ENCODE results near the gene COPS3.
A peak's percentile ranks its signal among the peaks of the same experiment; 100 is the strongest.
"Not testable (repeated sequence)": the region's sequence is repeated elsewhere in the genome, so short reads cannot be mapped to it uniquely, and the experiment has no call there.

COPS3 gene

DNA sequence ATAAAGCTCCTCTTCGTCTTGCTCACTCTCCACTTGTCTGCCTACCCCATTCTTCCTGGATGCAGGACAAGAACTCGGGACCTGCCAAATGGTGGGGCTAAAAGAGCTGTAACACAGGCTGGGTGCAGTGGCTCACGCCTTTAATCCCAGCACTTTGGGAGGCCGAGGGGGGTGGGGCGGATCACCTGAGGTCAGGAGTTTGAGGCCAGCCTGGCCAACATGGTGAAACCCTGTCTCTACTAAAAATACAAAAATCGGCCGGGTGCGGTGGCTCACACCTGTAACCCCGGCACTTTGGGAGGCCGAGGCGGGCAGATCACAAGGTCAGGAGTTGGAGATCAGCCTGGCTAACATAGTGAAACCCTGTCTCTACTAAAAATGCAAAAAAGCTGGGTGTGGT lies 20.6 kb upstream of the COPS3 start:
- not testable (repeated sequence) for DNase-seq (ENCODE audit: low read depth)

DNA sequence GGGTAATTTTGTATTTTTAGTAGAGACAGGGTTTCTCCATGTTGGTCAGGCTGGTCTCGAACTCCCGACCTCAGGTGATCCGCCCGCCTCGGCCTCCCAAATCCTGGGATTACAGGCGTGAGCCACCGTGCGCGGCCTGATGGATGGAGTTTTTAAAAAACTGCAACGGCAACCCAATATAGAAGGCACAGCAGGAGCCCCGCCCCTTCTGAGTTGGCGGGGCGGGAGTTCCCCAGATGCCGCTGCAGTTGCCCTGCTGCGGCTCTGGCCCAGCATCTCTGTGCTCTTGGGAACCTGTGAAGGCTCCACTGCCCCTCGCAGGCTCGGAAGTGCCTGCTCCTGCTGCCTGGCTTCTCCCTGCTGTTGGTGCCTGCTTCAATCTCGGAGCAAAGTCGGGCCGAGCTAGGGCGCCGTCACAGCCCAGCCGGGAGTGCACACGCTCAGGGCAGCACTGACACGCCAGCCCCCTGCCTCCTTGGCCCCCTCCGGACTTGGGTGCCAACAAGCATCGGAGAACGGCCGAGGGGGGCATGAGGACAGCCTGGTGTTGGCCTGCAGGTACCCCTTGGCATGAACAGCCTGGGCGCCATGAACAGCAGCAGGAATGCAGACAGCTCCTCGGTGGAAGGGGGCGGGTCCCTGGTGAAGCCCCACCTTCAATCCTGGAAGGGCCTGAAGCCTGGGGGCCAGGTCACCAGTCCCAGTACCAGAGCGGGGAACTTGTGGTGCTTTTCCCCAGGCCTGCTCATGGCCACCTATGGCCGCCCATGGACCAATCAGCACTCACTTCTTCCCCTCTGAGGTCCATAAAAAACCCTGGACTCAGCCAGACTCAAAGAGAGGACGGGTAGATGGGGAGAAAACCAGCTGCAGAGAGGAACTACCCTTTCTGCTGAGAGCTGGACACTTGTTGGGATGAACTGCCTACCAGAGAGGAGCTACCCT lies 19.9 kb upstream of the COPS3 start:
- peak; percentile 43 for DNase-seq (ENCODE audit: low read depth)

- DNase-seq (ENCODE audit: low read depth), result no peak
Measured at GRCh38 chr17:17298108-17298507, 17.1 kb upstream of the COPS3 start.

DNA sequence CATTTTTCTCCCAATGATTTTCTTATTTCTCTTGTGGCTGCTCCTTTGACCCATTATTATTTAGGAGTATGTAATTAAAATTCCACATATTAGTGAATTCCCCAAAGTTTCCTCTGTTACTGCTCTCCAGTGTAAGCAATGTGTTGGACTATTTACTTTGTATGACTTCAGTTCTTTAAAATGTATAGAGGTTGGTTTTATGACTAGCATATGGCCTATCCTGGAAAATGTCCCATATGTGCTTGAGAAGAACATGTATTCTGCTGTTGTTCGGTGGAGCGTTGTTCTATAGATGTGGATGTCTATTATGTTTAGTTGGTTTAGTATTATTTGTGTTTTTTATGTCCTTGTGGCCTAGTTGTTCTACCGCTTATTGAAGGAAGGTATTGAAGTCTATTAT lies 16.2 kb upstream of the COPS3 start:
- no peak for DNase-seq (ENCODE audit: low read depth)

GRCh38 chr17:17295141-17295540 lies 14.1 kb upstream of the COPS3 start:
- no peak for DNase-seq (ENCODE audit: low read depth)

DNA sequence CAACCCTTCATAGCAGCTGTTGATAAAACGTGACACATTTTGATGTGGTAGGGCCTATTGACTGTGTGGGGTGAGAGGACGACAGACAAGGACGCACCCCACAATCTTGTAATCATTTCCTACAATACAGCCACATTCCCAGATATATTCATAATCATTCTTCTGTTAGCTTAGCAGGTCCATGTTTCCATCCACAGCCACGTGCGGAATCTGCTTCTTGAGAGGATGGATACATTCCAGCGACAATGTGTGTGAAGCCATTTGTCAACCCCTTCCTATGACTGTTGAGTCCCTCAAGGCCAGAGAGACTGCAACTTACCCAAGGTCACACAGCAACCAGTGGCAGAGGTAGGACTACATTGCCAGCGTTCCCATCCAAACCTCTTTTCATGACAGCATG lies 8.7 kb upstream of the COPS3 start:
- no peak for DNase-seq (ENCODE audit: low read depth)

DNA sequence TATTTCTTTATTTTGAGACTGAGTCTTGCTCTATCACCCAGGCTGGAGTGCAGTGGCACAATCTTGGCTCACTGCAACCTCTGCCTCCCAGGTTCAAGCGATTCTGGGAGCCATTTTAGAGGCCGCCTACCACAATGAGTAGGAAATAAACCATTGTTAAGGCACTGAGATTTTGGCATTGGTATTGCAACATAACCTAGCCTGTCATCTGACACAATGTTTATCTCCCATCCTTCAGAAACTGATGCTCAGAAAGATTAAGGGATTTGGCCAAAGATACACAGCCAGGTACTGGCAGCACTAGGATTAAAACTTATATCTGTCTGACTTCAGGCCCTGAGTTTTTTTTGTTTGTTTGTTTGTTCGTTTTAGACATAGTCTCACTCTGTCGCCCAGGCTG lies 8.0 kb upstream of the COPS3 start:
- DNase-seq (ENCODE audit: low read depth), result no peak

DNA sequence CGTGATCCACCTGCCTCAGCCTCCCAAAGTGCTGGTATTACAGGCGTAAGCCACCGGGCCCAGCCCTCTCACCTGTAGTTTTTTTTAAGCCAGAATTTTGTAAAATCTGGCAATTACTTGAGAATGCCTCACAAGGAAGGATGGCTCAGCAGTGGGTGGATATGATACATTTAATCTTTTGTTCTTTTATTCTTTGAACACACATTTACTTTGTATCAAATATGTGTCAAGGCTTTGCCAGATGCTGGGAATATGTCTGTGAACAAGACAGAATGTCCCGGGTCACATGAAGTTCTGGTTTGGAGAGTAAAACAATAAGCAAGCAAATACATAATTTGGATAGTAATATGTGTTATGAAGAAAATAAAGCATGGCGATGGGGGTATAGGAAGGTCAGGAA lies 4.9 kb upstream of the COPS3 start:
- no peak for DNase-seq (ENCODE audit: low read depth)

- DNase-seq (ENCODE audit: low read depth), result no peak
Measured at GRCh38 chr17:17279316-17279715, 1.7 kb downstream of the COPS3 start.

- DNase-seq (ENCODE audit: low read depth), result not testable (repeated sequence)
Measured at GRCh38 chr17:17277431-17277830, 3.6 kb downstream of the COPS3 start.

- no peak for DNase-seq (ENCODE audit: low read depth)
Measured at GRCh38 chr17:17275971-17276370, 5.1 kb downstream of the COPS3 start.

- DNase-seq (ENCODE audit: low read depth), result no peak
Measured at GRCh38 chr17:17269926-17270773, 10.9 kb downstream of the COPS3 start.

DNA sequence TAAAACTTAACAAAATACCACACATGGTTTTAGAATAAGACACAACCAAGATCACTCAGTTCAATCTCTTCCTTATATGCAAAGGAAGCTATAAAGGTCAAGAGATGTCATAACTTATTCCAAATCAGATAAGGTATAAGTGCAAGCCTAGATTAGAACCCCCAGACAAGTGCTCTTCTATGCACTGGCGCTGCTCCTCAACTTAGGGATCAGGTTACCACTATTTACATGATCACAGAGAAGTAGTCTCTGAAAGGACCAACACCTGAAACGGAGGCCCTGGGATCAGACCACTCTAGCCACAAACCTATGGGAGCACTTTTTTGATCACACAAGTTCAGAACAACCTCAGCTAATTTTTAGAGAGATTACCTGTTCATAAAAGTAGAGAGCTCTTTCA lies 16.6 kb downstream of the COPS3 start:
- no peak for DNase-seq (ENCODE audit: low read depth)

DNA sequence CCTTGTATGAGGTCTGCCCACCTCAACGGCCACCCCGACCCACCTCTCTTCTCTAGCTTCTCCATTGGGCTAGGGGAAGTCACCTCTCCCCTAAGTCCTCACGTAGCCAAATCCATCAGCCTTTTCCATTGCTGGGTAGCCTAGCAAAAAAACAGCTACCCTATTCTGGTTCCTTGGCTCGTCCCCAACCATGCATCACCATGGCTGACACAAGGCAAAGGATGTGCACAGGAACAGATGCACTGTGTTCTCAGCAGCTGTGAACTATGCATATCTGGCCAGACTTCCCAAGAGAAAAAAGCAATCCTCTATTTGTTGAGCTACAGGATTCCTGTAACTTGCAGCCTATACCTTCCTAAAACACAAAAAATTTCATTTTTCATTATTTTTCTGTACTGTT lies 22.0 kb downstream of the COPS3 start:
- DNase-seq (ENCODE audit: low read depth), result no peak

DNA sequence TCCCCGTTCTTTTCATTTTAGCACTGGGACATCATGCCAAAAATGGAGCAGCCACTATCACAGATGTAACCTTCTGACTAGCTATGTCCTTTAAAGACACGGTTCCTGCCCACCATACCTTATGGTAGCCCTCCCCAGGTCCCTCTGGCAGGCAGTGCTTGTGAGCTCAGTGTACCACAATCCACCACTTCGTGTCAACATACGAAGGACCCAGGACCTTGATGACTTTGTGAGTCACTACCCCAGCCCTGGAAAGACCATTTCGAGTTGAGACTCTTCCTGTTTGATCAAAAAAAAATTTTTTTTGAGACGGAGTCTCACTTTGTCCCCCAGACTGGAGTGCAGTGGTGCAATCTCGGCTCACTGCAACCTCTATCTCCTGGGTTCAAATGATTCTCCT lies 23.0 kb downstream of the COPS3 start:
- no peak for DNase-seq (ENCODE audit: low read depth)

- no peak for DNase-seq (ENCODE audit: low read depth)
Measured at GRCh38 chr17:17256316-17256715, 24.7 kb downstream of the COPS3 start.

GRCh38 chr17:17255689-17256088 lies 25.4 kb downstream of the COPS3 start:
- DNase-seq (ENCODE audit: low read depth), result not testable (repeated sequence)

GRCh38 chr17:17254036-17254435 lies 27.0 kb downstream of the COPS3 start:
- DNase-seq (ENCODE audit: low read depth), result no peak

DNA sequence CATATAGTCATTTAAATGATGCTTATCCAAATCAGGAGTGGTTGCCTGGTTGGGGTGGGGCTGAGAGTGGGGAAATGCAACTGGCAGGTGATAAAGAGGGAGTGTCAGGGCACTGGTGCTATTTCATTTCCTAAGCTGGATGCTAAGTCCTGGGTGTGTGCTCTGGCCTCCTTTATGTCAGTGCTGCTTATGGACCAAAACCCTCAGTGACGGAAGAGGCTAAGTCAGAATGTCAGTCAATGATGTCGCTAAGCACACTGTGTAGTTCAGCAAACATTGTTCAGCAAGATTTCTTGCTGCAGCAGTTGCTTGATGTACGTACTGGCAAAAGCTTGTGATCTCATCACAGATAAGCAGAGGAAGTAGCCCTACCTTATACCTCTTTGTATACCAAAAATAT lies 27.6 kb downstream of the COPS3 start:
- no peak for DNase-seq (ENCODE audit: low read depth)

DNA sequence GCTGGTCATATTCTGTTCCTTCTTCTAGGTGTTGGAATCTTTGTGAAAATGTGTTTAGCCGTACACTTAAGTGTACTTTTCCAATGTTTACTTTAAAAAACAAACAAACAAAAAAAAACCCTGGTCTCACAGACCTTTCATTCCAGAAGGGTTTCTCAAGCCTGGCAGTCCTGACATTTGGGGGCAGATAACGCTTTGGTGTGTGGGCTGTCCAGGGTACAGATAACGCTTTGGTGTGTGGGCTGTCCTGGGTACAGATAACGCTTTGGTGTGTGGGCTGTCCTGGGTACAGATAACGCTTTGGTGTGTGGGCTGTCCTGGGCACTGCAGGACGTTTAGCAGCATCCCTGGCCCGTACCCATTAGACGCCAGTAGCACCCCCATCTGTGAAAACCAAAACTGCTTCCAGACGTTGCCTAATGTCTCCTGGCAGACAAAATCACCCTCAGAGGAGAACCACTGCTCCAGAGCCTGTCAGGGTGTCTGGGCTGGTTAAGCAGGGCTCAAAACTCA lies 28.8 kb downstream of the COPS3 start:
- DNase-seq (ENCODE audit: low read depth), result no peak

DNA sequence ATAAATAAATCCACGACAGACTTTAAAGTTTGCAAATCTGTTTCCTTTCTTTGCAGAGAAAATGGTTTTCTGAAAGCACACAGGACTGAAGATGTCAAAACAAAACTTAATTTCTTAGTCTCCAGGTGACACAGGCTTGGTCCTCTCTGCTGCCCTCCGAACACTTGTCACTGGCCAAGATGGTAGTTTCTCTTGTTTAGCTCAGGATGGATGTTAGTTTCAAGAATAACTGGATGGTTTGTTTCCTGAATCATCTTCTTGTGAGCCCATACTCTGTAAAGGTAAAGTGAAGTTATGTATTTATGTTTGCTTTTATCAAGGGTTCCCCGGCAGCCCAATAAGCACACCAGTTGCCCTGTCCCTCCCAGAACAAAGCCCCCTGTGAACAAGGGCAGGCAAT lies 34.2 kb downstream of the COPS3 start:
- no peak for DNase-seq (ENCODE audit: low read depth)

- DNase-seq (ENCODE audit: low read depth), result no peak
Measured at GRCh38 chr17:17243163-17243562, 37.9 kb downstream of the COPS3 start.

GRCh38 chr17:17242246-17242645 lies 38.8 kb downstream of the COPS3 start:
- no peak for DNase-seq (ENCODE audit: low read depth)
